ENCODE measurements around the gene NOL3.

GRCh38 chr16:67190041-67190440 lies 19.7 kb downstream of the NOL3 start, which contains the start of gene EXOC3L1:
- TF ChIP-seq TAF1 (IDR thresholded peaks at IDR 0.05; ENCODE audit: borderline replicate concordance, low read depth, low read length) (no peak), POLR2A (IDR thresholded peaks at IDR 0.05; ENCODE audit: low read depth, low read length) (no peak)

Data from GM12892 (cell line).